Lower leg skin (tissue), 3 donors: ENCODE results near the gene POLR2E.

Source experiments
- CTCF ChIP-seq, 3 donors: fragments of 450-650 bp; IDR thresholded peaks; one replicate each; pipeline ENCODE4 v1.5.1; 2016; ENCODE audit warnings: antibody characterized with exemption in 3 of 3, mild to moderate bottlenecking in 3 of 3, moderate library complexity in 2 of 3
- POLR2A ChIP-seq, 2 donors: fragments of 450-650 bp; IDR thresholded peaks; one replicate each; pipeline ENCODE4 v1.6.1; 2016 to 2017; ENCODE audit warnings: antibody characterized with exemption in 2 of 2, mild to moderate bottlenecking in 1 of 2, moderate library complexity in 1 of 2

DNA sequence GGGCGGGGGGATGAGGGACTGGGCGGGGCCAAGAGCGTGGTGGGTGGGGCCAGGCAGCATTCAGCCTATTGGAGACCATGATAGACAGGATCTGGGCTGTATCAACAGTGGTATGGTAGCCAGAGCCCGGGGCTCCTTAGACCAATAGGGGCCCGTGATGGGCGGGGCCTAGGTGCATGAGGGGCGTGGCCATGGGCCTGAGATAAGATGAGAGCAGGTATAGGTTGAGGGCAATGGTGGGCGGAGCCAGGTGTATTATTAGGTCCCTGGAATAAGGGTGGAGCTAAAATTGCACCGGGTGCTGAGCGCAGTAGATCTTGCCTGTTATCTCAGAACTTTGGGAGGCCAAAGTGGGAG, 50.0 kb downstream of the POLR2E start:
- TF ChIP-seq CTCF (IDR thresholded peaks at IDR 0.05) (no peak), POLR2A (IDR thresholded peaks at IDR 0.05) (no peak)
